ENCODE measurements around the gene TTLL8.

The TTLL8 gene

GRCh38 chr22:50083462-50084079, 25.5 kb upstream of the TTLL8 start:
- no peak for DNase-seq (ENCODE audit: low read depth in 2 of 2)

- DNase-seq (ENCODE audit: low read depth in 2 of 2): no peak
Measured at GRCh38 chr22:50082961-50083461, 24.9 kb upstream of the TTLL8 start.

- DNase-seq (ENCODE audit: low read depth in 2 of 2): no peak
Measured at GRCh38 chr22:50082197-50082715, 24.2 kb upstream of the TTLL8 start.

GRCh38 chr22:50081426-50082196, 23.5 kb upstream of the TTLL8 start:
- no peak for DNase-seq (ENCODE audit: low read depth in 2 of 2)

GRCh38 chr22:50080077-50080465, 22.0 kb upstream of the TTLL8 start:
- no peak for DNase-seq (ENCODE audit: low read depth in 2 of 2)

- DNase-seq (ENCODE audit: low read depth in 2 of 2): no peak
Measured at GRCh38 chr22:50078761-50079160, 20.7 kb upstream of the TTLL8 start.

- DNase-seq (ENCODE audit: low read depth in 2 of 2): no peak
Measured at GRCh38 chr22:50078246-50078645, 20.1 kb upstream of the TTLL8 start.

GRCh38 chr22:50076646-50077535, 18.8 kb upstream of the TTLL8 start:
- no peak for DNase-seq (ENCODE audit: low read depth in 2 of 2)

GRCh38 chr22:50074551-50075530, 16.7 kb upstream of the TTLL8 start:
- no peak for DNase-seq (ENCODE audit: low read depth in 2 of 2)

GRCh38 chr22:50074056-50074455, 16.0 kb upstream of the TTLL8 start:
- DNase-seq (ENCODE audit: low read depth in 2 of 2): no peak

GRCh38 chr22:50072714-50073538, 14.8 kb upstream of the TTLL8 start:
- DNase-seq (ENCODE audit: low read depth in 2 of 2): no peak

GRCh38 chr22:50072167-50072555, 14.1 kb upstream of the TTLL8 start:
- no peak for DNase-seq (ENCODE audit: low read depth in 2 of 2)

- DNase-seq (ENCODE audit: low read depth in 2 of 2): no peak
Measured at GRCh38 chr22:50071432-50072166, 13.5 kb upstream of the TTLL8 start.

GRCh38 chr22:50070366-50070765, 12.3 kb upstream of the TTLL8 start:
- no peak for DNase-seq (ENCODE audit: low read depth in 2 of 2)

- no peak for DNase-seq (ENCODE audit: low read depth in 2 of 2)
Measured at GRCh38 chr22:50068096-50068495, 10.0 kb upstream of the TTLL8 start.

GRCh38 chr22:50067244-50067643, 9.1 kb upstream of the TTLL8 start:
- no peak for DNase-seq (ENCODE audit: low read depth in 2 of 2)

GRCh38 chr22:50064453-50064852, 6.4 kb upstream of the TTLL8 start:
- no peak for DNase-seq (ENCODE audit: low read depth in 2 of 2)

- DNase-seq (ENCODE audit: low read depth in 2 of 2): no peak
Measured at GRCh38 chr22:50063589-50064393, 5.7 kb upstream of the TTLL8 start.
